HG03520 (cell line): ENCODE data around the gene LCTL.
"Not testable (repeated sequence)": the region's sequence is repeated elsewhere in the genome, so short reads cannot be mapped to it uniquely, and the experiment has no call there.

Experiments
- ATAC-seq: cut with Tn5 transposase; IDR thresholded peaks from one replicate; pipeline ENCODE4 v1.9.1; 2021; ENCODE audit warnings: mild to moderate bottlenecking, moderate library complexity; ENCODE audit not compliant: unreplicated experiment

The LCTL gene

DNA sequence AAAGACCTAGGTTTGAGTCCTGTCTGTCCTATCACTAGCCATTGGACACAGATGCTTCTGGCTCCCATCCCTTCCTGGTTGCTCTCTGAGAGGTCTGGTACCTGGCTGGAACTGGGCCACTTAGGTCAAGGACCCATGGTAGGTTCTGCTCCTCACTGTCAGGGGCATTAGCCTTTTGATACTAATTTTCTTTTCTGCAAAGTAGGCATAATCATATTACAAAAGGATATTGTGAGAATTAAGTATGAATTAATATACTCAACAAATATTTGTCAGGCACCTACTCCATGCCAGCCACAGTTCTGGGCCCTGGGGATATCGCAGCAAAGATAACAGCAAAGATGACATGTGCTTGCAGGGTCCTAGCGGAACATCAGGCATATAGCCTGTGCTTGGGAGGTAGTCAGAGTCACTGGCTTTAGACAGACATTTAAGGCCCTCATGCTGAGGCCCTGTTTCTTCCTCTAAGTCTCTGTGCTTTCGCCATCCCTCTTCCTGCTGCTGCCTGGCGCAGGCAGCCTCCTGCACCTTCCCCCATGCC lies 25.6 kb upstream of the LCTL start:
- no peak for ATAC-seq

DNA sequence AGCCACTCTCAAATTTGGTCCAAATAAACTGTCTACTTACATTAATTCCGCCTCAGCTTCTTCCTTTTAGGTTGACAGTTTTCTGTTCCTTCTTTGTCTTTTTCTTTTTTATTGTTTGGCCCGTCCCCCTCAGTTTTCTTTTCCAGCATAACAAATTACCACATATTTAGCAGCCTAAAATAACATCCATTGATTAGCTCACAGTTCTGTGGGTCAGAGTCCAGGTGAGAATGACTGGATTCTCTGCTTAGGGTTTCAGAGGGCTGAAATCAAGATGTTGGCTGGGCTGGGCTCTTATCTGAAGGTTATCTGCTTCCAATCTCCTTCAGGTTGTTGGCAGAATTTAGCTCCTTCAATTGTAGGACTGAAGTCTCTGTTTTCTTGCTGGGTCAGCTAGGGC lies 24.6 kb upstream of the LCTL start:
- ATAC-seq: no peak

DNA sequence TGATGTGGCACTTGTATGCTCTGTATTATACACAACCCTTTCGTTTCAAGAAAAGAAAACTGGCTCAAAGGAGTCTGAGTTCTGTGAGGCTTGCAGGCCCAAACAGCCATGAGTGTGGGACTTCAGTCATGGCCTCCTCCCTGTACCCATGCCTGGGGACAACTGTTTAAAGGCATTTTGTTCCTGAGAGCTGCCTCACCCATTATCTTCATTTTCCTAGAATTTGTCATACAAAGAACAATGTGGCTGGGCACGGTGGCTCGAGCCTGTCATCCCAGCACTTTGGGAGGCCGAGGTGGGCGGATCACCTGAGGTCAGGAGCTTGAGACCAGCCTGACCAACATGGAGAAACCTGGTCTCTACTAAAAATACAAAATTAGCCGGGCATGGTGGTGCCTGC lies 23.6 kb upstream of the LCTL start:
- ATAC-seq: not testable (repeated sequence)

DNA sequence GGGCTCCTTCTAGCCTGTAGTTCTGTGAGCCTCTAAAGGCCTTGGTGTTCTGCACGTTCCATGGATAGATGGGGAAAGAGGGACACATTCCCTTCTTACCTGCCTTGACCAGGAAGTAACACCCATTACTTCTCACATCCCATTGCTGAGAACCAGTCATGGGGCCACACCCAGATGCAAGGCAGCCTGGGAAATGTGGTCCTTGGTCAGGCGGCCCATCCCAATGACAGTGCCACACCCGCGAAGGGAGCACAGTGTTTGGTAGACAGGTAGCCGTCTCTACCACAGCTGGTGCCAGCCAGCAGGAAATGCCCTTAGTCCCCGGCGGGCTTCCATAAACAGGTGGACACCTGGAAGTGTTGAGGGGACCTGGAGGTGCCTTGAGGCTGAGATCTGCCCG lies 23.2 kb upstream of the LCTL start:
- ATAC-seq: no peak

DNA sequence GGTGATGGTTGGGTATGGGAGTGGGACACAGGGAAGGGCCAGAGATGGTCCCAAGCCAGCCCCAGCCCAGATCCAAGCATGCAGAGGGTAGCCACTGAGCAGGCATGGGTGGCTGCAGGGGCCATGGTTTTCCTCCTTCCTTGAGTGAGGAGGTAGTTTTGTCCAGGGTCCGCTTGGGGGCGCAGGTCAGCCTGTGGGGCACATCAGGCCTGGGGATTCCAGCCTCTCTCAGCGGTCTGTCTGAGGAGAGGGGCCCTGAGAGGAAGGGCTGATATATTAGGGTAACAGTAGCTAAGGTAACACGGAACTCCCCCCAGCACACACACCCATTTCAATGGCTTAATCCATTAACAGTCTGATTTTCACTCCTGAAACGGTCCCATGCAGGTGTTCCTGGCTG lies 22.7 kb upstream of the LCTL start:
- ATAC-seq: no peak

DNA sequence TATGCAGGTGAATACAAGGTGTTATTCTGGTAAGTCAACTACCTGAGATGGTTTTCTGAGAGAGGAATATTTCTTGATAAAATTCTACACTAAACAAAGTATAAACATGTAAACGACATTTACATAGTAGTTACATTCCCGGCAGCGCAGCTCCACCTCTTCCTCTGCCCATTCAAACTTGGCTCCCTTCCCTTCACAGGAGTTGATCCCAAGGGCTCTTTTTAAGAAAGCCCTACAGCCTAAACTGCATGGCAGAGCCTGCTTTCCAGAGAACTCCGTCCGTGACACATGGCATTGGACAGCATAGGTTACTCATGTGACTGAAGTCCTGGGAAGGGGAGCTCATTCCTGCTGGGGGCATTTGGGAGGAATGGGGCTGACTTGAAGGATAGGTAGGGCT lies 22.0 kb upstream of the LCTL start:
- no peak for ATAC-seq

DNA sequence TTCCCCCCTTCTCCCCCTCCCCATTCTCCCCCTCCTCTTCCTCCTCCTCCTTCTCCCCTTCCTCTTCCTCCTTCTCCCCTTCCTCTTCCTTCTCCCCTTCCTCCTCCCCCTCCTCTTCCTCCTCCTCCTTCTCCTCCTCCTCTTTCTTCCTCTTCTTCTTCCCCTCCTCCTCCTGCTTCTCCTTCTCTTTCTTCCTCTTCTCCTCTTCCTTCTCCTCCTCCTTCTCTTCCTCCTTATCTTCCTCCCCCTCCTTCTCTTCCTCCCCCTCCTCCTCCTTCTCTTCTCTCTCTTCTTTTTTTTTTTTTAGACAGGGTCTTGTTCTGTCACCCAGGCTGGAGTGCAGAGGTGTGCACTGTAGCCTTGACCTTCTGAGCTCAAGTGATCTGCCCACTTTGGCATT lies 21.2 kb upstream of the LCTL start:
- no peak for ATAC-seq

DNA sequence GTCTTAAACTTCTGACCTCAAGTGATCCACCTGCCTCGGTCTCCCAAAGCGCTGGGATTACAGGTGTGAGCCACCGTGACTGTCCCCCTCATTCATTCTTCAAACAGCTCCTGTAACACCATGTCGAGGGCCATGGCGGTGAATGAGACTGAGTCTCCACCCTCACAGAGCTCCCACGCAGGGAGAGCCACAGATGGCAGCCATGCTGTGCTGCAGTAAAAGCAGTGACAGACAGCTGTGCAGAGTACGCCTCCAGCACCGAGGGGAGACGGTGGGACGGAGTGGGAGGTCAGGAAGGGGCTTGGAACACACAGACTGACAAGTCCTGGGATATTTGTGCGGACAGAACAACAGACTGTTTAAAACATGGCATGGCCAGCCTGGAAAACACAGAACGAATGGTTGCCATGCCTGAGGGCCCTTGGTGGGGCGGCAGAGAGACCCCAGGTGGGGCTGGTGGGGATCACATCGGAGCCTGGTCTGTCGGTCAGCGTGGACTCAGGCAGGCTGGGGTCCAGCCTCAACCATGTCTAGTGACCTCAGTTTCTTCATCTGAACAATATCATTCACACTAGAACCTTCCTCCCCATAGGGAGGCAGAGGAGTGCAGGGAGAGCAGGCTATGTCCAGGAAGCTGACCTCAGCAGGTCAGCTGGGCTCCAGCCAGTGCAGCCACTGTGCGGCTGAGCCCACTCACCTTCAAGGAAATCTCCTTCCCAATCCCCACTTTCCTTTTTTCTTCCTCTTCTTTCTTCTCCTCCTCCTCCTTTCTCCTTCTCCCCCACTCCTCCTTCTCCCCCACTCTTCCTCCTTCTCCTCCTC lies 20.6 kb upstream of the LCTL start:
- ATAC-seq: no peak

DNA sequence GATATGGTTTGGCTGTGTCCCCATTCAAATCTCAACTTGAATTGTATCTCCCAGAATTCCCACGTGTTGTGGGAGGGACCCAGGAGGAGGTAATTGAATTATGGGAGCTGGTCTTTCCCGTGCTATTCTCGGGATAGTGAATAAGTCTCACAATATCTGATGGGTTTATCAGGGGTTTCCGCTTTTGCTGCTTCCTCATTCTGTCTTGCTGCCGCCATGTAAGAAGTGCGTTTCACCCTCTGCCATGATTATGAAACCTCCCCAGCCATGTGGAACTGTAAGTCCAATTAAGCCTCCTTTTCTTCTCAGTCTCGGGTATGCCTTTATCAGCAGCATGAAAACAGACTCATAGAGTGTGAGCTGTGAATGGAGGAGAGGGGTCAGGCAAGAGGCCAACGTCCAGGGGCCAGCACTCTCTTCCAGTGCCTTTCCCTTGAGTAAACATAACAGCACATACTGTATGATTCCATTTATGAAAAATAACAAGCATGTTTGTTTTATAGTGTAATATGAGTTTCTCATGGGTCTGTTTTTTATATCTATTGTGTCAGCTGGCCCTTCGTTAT lies 16.3 kb upstream of the LCTL start:
- no peak for ATAC-seq

DNA sequence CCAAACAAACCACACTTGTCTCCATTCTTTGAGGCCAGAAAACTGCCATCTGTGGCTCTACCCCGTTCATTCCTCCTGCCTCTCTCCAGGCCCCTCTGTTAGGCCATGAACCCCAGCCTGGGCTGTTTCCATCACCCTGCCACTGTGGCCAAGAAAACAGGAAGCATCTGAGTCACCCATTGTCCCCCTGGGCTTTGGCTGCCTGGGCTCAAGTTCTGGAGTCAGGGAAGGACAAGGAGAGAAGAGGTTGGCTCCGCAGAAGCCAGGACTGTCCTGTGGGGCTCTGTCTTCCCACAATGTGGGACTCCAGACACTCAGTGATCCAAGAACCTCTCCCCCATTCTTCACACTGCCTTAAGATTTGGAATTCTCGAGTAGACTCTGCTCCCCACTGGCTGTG lies 14.8 kb upstream of the LCTL start:
- ATAC-seq: no peak

DNA sequence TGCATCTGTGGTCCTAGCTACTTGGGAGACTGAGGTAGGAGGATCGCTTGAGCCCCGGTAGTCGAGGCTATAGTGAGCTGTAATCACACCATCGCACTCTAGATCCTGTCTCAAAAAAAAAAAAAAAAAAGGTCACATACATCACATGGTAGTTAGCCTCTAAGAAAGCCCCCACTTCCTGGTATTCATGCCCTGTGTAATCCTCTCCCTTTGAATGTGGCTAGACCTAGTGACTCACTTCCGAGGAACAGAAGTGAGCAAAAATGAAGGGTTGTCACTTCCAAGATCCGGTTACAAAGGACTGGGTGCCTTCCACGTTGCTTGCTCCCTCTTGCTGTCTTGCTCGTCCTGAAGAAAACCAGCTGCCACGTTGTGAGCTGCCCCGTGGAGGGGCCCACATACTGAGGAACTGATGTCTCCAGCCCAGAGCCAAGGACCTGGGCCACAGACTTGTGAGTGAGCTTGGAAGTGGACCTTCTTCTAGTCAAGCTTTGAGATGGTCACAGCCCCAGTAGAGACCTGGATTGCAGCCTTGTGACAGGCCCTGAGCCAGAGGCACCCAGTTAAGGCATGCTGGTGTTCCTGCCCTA lies 12.6 kb upstream of the LCTL start:
- no peak for ATAC-seq

DNA sequence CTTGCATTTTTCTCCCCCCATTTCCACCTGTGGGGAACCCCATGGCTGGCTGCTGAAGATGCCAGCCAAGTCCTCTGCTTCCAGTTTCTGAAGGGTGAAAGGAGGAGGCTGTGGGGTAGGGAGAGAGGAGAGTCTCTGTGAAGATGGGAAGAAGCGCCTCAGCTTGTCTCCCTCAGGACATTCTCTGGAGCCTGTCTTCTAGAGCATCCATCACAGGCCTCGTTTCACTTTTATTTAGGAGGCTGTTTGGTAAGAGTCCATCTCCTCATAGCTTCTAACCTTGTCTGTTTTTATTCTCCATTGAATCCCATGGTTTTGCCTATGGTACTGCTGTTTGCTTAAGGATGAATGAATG lies 8.8 kb upstream of the LCTL start:
- no peak for ATAC-seq

DNA sequence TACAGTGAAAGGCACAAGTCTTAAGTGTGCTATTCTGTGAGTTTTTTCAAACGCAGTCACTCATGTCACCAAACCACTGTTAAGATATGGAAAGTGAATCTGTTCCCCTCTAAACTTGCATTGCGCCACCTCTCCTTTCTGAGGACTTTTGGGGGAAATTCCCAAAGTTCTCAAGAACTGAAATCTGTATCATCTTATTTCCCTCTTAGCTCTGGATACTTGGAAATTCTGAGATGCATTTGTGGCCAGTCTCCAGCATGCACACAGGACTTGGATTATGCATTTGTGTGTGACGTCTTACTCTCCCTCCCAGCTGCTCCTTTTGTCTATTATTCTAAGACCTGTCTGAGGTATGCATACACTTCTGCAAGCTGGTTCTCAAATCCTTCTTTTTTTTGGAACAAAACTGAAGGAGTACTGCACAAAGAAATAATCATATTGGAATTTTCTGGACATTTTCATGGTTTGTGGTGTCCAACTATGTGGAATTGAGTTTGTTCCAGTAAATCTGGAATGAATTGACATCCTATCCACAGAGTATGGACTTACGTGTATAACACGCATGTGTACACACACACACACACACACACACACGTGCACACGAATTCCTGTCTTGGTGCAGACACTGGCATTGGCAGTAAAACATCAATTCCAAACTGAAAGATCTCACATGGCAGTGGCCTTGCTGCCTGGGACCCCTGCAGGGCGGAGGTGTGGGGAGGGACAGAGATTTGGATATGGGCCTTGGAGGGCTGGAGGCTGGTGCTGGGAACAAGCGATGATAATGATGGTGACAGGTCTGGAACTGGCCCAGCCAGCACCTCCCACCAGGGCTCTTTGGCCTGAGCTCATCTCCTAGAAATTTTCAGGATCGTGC lies 8.2 kb upstream of the LCTL start:
- no peak for ATAC-seq

DNA sequence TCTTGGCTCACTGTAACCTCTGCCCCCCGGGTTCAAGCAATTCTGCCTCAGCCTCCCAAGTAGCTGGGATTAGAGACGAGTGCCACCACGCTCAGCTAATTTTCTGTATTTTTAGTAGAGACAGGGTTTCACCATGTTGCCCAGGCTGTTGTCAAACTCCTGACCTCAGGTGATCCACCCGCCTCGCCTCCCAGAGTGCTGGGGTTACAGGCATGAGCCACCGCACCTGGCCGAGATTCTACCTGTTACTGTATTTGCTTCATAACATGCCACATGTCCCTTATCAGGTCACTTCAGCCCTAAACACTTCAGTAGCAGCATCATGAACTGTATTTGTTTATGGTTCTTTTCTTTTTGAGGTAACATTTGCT lies 7.5 kb upstream of the LCTL start:
- ATAC-seq: no peak

DNA sequence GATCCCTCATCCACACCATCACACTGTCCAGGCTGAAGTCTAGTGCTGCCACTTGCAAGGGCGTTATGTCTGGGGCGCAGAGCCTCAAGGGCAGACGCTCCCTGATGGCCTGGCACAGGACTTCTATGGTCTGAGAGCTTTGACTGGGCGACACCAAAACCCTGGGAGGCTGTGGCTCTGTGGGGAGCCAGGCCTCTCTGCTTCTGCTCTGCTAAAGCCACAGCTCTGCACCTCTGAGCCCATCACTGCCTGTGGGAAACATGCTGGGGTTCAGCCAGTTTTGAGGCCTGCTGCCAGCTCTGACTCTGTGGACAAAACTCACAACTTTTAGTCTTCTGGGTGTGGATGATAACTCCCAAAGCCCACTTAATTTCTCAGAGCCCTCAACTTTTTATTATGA lies 6.3 kb upstream of the LCTL start:
- no peak for ATAC-seq

DNA sequence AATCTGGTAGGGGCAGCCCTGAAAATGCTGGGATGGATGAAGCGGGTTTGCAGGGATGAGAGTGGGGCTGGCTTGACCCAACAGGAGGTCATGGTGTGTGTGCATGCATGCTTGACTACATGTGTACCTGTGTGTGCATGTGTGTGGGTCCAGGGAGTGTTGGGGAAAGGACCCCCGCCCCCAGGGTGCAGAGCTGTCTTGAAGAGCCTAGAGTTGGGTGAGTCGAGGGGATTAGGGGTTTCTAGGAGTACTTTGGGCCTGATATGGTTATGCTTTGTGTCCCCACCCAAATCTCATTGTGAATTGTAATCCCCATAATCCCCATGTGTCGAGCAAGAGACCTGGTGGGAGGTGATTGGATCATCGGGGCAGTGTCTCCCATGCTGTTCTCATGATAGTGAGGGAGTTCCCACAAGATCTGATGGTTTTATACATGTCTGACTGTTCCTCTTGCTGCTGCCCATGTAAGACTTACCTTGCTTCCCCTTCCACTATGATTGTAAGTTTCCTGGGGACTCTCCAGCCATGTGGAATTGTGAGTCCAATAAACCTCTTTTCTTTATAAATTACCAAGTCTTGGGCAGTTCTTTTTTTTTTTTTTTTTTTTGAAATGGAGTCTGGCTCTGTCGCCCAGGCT lies 5.2 kb upstream of the LCTL start:
- ATAC-seq: no peak

DNA sequence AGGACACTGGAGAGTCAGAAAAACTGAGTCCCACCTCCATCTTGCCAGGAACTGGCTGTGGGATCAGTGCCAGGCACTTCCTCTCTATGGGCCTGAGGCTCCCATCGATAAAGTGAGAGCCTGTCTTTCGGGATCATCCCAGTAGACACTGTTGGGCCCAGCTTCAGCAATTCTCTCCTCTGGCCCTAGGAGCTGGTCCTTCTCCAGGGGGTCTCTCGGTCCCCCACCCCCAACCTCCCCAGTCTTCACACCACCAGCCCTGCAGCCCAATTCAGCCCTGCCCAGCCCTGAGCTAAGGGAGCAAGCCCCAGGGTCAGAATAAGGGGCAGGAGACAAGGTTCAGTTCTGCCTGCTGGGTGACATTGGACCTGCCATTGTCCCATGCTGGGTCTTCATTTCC lies 4.5 kb upstream of the LCTL start:
- no peak for ATAC-seq

DNA sequence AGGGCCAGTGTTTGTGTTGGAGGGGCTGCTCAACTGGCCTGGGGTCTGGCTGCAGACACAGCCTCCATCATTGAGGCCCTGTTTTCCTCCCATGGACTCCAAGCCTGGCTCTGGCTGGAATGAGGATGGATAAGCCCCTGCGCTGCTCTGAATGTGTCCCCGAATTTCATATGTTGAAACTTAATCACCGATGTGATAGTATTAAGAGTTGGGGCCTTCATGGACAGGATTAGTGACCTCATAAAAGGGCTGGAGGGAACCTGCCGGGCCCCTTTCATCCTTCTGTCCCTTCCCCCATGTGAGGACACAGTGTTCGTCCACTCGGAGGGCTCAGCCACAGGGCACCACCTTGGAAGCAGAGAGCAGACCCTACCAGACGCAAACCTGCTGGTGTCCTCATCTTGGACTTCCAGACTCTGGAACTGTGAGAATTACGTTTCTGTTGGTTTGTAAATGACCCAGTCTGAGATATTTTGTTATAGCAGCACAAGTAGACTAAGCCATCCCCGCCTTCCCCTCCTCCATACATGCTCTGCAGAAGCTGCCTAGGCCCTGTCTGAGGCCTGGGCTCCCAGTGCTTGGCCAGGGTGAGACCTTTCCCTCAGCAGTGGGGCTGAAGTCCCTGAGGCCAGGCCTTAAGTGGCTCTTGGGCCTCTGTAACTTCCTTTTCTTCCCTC lies 3.8 kb upstream of the LCTL start:
- ATAC-seq: no peak

DNA sequence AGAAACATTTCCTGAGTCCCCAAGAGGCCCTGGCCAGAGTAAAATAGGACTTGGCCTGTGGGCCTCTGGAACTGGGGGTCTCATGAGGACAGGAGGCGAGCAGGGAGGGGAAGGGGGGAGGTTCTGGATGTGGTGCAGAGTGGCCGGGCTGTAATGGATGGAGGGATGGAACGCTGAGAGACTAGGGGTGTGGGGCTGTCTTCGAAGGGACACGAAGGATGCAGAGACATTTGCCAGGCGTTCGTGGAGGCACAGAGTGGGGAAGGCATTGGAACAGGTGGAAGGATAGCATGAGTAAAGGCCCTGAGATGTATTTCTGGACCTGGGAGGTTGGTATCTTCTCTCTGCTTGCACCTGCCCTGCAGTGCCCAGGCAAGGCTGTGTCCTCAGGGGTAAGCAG lies 2.1 kb upstream of the LCTL start:
- ATAC-seq: no peak

DNA sequence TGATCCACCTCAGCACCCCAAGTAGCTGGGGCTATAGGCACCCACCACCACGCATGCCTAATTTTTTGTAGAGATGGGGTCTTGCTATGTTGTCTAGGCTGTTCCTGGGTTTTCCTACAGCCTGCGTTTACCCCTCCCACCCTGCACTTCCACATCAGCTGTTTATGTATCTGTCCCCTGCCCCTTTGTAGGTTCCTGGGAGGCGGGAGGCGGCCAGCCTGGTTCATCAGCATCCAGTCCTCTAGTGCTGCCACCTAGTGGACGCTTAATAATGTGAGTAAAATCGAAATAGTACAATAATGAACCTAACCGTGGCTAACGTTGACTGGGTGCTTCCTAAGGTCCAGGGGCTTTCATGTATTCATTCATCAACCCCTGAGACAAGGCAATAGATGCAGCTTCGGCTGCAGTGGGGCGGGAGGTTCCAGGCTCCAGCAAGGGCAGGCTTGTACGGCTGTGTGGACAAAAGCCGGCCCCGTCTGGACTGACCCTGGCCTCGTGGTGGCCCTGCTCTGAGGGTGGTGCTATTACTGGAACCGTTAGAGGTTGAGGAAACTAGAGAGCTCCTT lies 1.2 kb upstream of the LCTL start:
- no peak for ATAC-seq
